Measurements from ENCODE around the gene TDRD5. TPM values are rescaled to one million over a fixed set of nuclear protein-coding genes. Genes with fewer than 3 reads are reported as not detected.

TDRD5 gene
- polyA plus RNA-seq, 1 donor (not counting 4 experiments of a cell fraction or from before 2014, with no cell fraction given): not detected

GRCh38 chr1:179554427-179554826 is 37.2 kb upstream of the TDRD5 start:
- no peak overlapping the region for H3K4me3 ChIP-seq (ENCODE audit: control insufficient read depth in 2 of 3, extremely low read depth in 1 of 3, insufficient read depth in 2 of 3, low read depth in 1 of 3, low read length in 3 of 3)
- no peak for DNase-seq (ENCODE audit: low read depth, low spot score)
- H3K79me2 ChIP-seq (ENCODE audit: control insufficient read depth, insufficient read depth, low read length): no peaks in the 10 kb centered on the region
- H3K36me3 ChIP-seq (ENCODE audit: control insufficient read depth in 2 of 2, extremely low read depth in 1 of 2, insufficient read depth in 2 of 2, low read length in 2 of 2): no peaks in the 10 kb centered on the region
- H3K9me1 ChIP-seq (ENCODE audit: control insufficient read depth, extremely low read depth, insufficient read depth, low read length): no peaks in the 10 kb centered on the region
- H3K9ac ChIP-seq (ENCODE audit: control insufficient read depth, extremely low read depth, insufficient read depth, low read length): no peak overlapping the region
- H4K20me1 ChIP-seq (ENCODE audit: control insufficient read depth, extremely low read depth, insufficient read depth, low read length): no peaks in the 10 kb centered on the region
- no peak overlapping the region for H3K4me2 ChIP-seq (ENCODE audit: control insufficient read depth, extremely low read depth, insufficient read depth, low read depth, low read length)
- no peak overlapping the region for H3K27ac ChIP-seq (ENCODE audit: control insufficient read depth, insufficient read depth, low read length)
- H3K27me3 ChIP-seq (ENCODE audit: control insufficient read depth, extremely low read depth, insufficient read depth, low read length): no peaks in the 10 kb centered on the region
- FAIRE-seq: no peak
- no peak for TF ChIP-seq EZH2 (IDR thresholded peaks at IDR 0.05; ENCODE audit: low read length)
- no peak for TF ChIP-seq CTCF (optimal IDR thresholded peaks at IDR 0.05 in 1 of 3, IDR thresholded peaks at IDR 0.05 in 1 of 3, conservative IDR thresholded peaks at IDR 0.05 in 1 of 3; ENCODE audit: extremely low read depth in 1 of 3, insufficient read depth in 2 of 3, low read length in 3 of 3)
- peaks cover 5% of the 10 kb centered on the region for H3K4me1 ChIP-seq (ENCODE audit: control insufficient read depth, extremely low read depth, insufficient read depth, low read length)
- no peaks in the 10 kb centered on the region for H3K9me3 ChIP-seq (ENCODE audit: control insufficient read depth, low read depth, low read length)
- H2AFZ ChIP-seq (ENCODE audit: control insufficient read depth, low read length): no peak overlapping the region
- dilution Hi-C loops (cut with MboI; ENCODE audit: extremely low pct_ligation_motif_present, low sequenced_read_pairs): no loop called here

DNA sequence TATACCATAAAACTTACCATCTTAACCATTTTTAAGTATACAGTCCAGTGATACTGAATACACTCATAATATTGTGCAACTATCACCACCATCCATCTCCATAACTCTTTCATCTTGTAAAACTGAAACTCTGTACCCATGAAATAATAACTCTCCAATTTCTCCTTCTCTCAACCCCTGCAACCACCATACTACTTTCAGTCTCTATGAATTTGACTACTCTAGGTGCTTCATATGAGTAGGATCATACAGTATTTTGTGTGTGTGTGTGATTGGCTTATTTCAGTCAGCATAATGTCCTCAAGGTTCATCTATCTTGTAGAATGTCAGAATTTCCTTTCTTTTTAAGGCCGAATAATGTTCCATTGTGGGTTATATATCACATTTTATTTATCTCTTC is 33.6 kb upstream of the TDRD5 start:
- TF ChIP-seq CTCF (optimal IDR thresholded peaks at IDR 0.05 in 1 of 3, IDR thresholded peaks at IDR 0.05 in 1 of 3, conservative IDR thresholded peaks at IDR 0.05 in 1 of 3; ENCODE audit: extremely low read depth in 1 of 3, insufficient read depth in 2 of 3, low read length in 3 of 3) (no peak), EZH2 (IDR thresholded peaks at IDR 0.05; ENCODE audit: low read length) (no peak)
- dilution Hi-C loops (cut with MboI; ENCODE audit: extremely low pct_ligation_motif_present, low sequenced_read_pairs): no loop called here
- Histone ChIP-seq H3K36me3 (ENCODE audit: control insufficient read depth in 2 of 2, extremely low read depth in 1 of 2, insufficient read depth in 2 of 2, low read length in 2 of 2) (no peaks in the 10 kb centered on the region), H4K20me1 (ENCODE audit: control insufficient read depth, extremely low read depth, insufficient read depth, low read length) (no peaks in the 10 kb centered on the region), H3K9me1 (ENCODE audit: control insufficient read depth, extremely low read depth, insufficient read depth, low read length) (no peaks in the 10 kb centered on the region), H3K4me2 (ENCODE audit: control insufficient read depth, extremely low read depth, insufficient read depth, low read depth, low read length) (no peak overlapping the region), H3K9me3 (ENCODE audit: control insufficient read depth, low read depth, low read length) (no peaks in the 10 kb centered on the region), H3K79me2 (ENCODE audit: control insufficient read depth, insufficient read depth, low read length) (no peaks in the 10 kb centered on the region), H3K27ac (ENCODE audit: control insufficient read depth, insufficient read depth, low read length) (no peak overlapping the region), H3K9ac (ENCODE audit: control insufficient read depth, extremely low read depth, insufficient read depth, low read length) (no peak overlapping the region), H3K4me3 (ENCODE audit: control insufficient read depth in 2 of 3, extremely low read depth in 1 of 3, insufficient read depth in 2 of 3, low read depth in 1 of 3, low read length in 3 of 3) (no peak overlapping the region), H3K27me3 (ENCODE audit: control insufficient read depth, extremely low read depth, insufficient read depth, low read length) (no peaks in the 10 kb centered on the region), H3K4me1 (ENCODE audit: control insufficient read depth, extremely low read depth, insufficient read depth, low read length) (no peaks in the 10 kb centered on the region), H2AFZ (ENCODE audit: control insufficient read depth, low read length) (no peak overlapping the region)
- FAIRE-seq: no peak
- DNase-seq (ENCODE audit: low read depth, low spot score): no peak

All from keratinocyte (primary cell).